H1 (cell line): ENCODE results near the gene SNX27. TPM values are rescaled to one million over a fixed set of nuclear protein-coding genes. Genes with fewer than 3 reads are reported as not detected.

Source experiments
- CTCF ChIA-PET: fragments of 300-600 bp; sonication (Branson Sonifier 250); formaldehyde crosslinking; loops from one replicate; lab custom pipeline; 2021; ENCODE audit not compliant: partially characterized antibody; lab: Charles Lee
- POLR2A ChIA-PET: fragments of 300-600 bp; sonication (Branson Sonifier 250); formaldehyde crosslinking; loops from one replicate; lab custom pipeline; 2021; ENCODE audit warnings: inconsistent platforms; ENCODE audit not compliant: partially characterized antibody; lab: Charles Lee
- DNase-seq, 2 experiments: peaks; one replicate each; pipeline versions ENCODE4 v3.0.0 to v3.0.0-alpha.2; 2010 to 2022; ENCODE audit warnings: low spot score in 2 of 2, low read depth in 1 of 2, mixed read lengths in 1 of 2
- FAIRE-seq: peaks from 2 replicates; lab custom pipeline; 2011; peaks lifted over from hg19 to GRCh38; lab: Jason Lieb, UNC
- H2AFZ ChIP-seq: 2 replicates; pipeline ENCODE4 v1.8.1; 2012; ENCODE audit warnings: low read length, inconsistent platforms
- H2AK5ac ChIP-seq: 2 replicates; pipeline ENCODE4 v1.6.1; 2013; ENCODE audit warnings: low read depth, low read length
- H2BK120ac ChIP-seq: replicated peaks from 2 replicates; pipeline ENCODE3; 2013; ENCODE audit warnings: low read depth, low read length, inconsistent platforms
- H2BK12ac ChIP-seq: 2 replicates; pipeline ENCODE4 v1.6.1; 2013; ENCODE audit warnings: low read depth, low read length
- H2BK15ac ChIP-seq: 2 replicates; pipeline ENCODE4 v1.6.1; 2013; ENCODE audit warnings: low read length
- H2BK20ac ChIP-seq: 2 replicates; pipeline ENCODE4 v1.6.1; 2013; ENCODE audit warnings: low read length
- H2BK5ac ChIP-seq: 2 replicates; pipeline ENCODE4 v1.6.1; 2013; ENCODE audit warnings: low read depth, low read length
- H3K14ac ChIP-seq: 2 replicates; pipeline ENCODE4 v1.6.1; 2013; ENCODE audit warnings: inconsistent platforms; ENCODE audit not compliant: insufficient read length
- H3K18ac ChIP-seq: 2 replicates; pipeline ENCODE4 v1.6.1; 2013; ENCODE audit warnings: low read length; ENCODE audit errors: extremely low read depth
- H3K23ac ChIP-seq: 2 replicates; pipeline ENCODE4 v1.6.1; 2013; ENCODE audit warnings: inconsistent platforms; ENCODE audit not compliant: insufficient read length
- H3K23me2 ChIP-seq: 2 replicates; pipeline ENCODE4 v1.6.1; 2013; ENCODE audit warnings: low read depth, low read length
- H3K27ac ChIP-seq: 2 replicates; pipeline ENCODE4 v1.6.1; 2011; ENCODE audit warnings: low read depth, low read length, inconsistent platforms
- H3K27me3 ChIP-seq, 4 experiments: replicated peaks in 1 of 4; 1 replicate in 1 of 4; 2 replicates in 3 of 4; pipeline versions ENCODE4 v1.6.1 to v1.8.1; 2011 to 2013; ENCODE audit warnings: low read length in 3 of 4, mild to moderate bottlenecking in 3 of 4, inconsistent platforms in 2 of 4, mixed read lengths in 2 of 4, moderate library complexity in 1 of 4; ENCODE audit not compliant: control insufficient read depth in 3 of 4, insufficient read depth in 3 of 4; ENCODE audit errors: extremely low read depth in 1 of 4
- H3K36me3 ChIP-seq, 4 experiments: 2 replicates each; pipeline versions ENCODE4 v1.6.1 to v1.8.1; 2011 to 2013; ENCODE audit warnings: mild to moderate bottlenecking in 4 of 4, low read length in 3 of 4, moderate library complexity in 2 of 4, control low read depth in 1 of 4, inconsistent platforms in 1 of 4; ENCODE audit not compliant: insufficient read depth in 4 of 4, control insufficient read depth in 2 of 4
- H3K4ac ChIP-seq: replicated peaks from 2 replicates; pipeline ENCODE3; 2013; ENCODE audit warnings: low read length, low read depth, mixed read lengths, inconsistent platforms; ENCODE audit not compliant: insufficient read length
- H3K4me1 ChIP-seq, 4 experiments: replicated peaks in 1 of 4; 1 replicate in 1 of 4; 2 replicates in 3 of 4; pipeline versions ENCODE4 v1.6.1 to v1.8.1; 2011 to 2013; ENCODE audit warnings: low read length in 3 of 4, inconsistent platforms in 2 of 4, mixed read lengths in 1 of 4; ENCODE audit not compliant: insufficient read depth in 4 of 4, control insufficient read depth in 3 of 4
- H3K4me2 ChIP-seq, 2 experiments: 2 replicates each; pipeline versions ENCODE4 v1.6.1 to v1.8.1; 2011 to 2013; ENCODE audit warnings: low read depth in 2 of 2, low read length in 2 of 2, control low read depth in 1 of 2, inconsistent platforms in 1 of 2, mild to moderate bottlenecking in 1 of 2; ENCODE audit not compliant: insufficient read depth in 1 of 2
- H3K4me3 ChIP-seq, 4 experiments: fragments of 200-600, 300-600 bp in 1 of 4; sonication (generic), shearing (Covaris generic), sonication (Bioruptor Twin) in 1 of 4; 2 replicates each; pipeline versions ENCODE4 v1.5.1 to v1.8.1; 2011 to 2016; ENCODE audit warnings: low read length in 4 of 4, low read depth in 3 of 4, control low read depth in 2 of 4, inconsistent platforms in 2 of 4, mild to moderate bottlenecking in 2 of 4, mixed read lengths in 1 of 4, moderate library complexity in 1 of 4; ENCODE audit not compliant: insufficient read depth in 2 of 4; ENCODE audit errors: extremely low read depth in 1 of 4
- H3K56ac ChIP-seq: replicated peaks from 2 replicates; pipeline ENCODE3; 2013; ENCODE audit warnings: low read depth, mild to moderate bottlenecking, mixed read lengths, low read length, inconsistent platforms; ENCODE audit not compliant: insufficient read length
- H3K79me1 ChIP-seq: 2 replicates; pipeline ENCODE4 v1.6.1; 2013; ENCODE audit warnings: low read depth, low read length, control low read depth
- H3K79me2 ChIP-seq, 2 experiments: 2 replicates each; pipeline versions ENCODE4 v1.6.1 to v1.8.1; 2012 to 2013; ENCODE audit warnings: low read length in 2 of 2, mild to moderate bottlenecking in 2 of 2, inconsistent platforms in 1 of 2; ENCODE audit not compliant: insufficient read depth in 2 of 2, control insufficient read depth in 1 of 2
- H3K9ac ChIP-seq, 4 experiments: replicated peaks in 1 of 4; 1 replicate in 1 of 4; 2 replicates in 3 of 4; pipeline versions ENCODE4 v1.6.1 to v1.8.1; 2011 to 2013; ENCODE audit warnings: low read depth in 3 of 4, low read length in 3 of 4, control low read depth in 2 of 4, mild to moderate bottlenecking in 2 of 4, moderate library complexity in 2 of 4, inconsistent platforms in 1 of 4; ENCODE audit errors: extremely low read depth in 1 of 4
- H3K9me3 ChIP-seq, 2 experiments: 2 replicates each; pipeline versions ENCODE4 v1.6.1 to v1.8.1; 2012 to 2013; ENCODE audit warnings: mild to moderate bottlenecking in 2 of 2, moderate library complexity in 2 of 2, control low read depth in 1 of 2, inconsistent platforms in 1 of 2, low read depth in 1 of 2, low read length in 1 of 2, mixed read lengths in 1 of 2; ENCODE audit not compliant: insufficient read depth in 2 of 2
- H4K20me1 ChIP-seq, 2 experiments: replicated peaks in 1 of 2; 2 replicates each; pipeline versions ENCODE3 to v1.8.1; 2011 to 2013; ENCODE audit warnings: inconsistent platforms in 2 of 2, low read length in 2 of 2, mild to moderate bottlenecking in 1 of 2; ENCODE audit not compliant: insufficient read depth in 2 of 2, control insufficient read depth in 1 of 2
- H4K5ac ChIP-seq: 2 replicates; pipeline ENCODE4 v1.6.1; 2013; ENCODE audit warnings: low read length, low read depth, mixed read lengths, inconsistent platforms; ENCODE audit not compliant: insufficient read length
- H4K8ac ChIP-seq: 2 replicates; pipeline ENCODE4 v1.8.0; 2013; ENCODE audit warnings: mild to moderate bottlenecking, moderate library complexity, low read length, inconsistent platforms; ENCODE audit not compliant: insufficient read depth; ENCODE audit errors: extremely low read depth
- H4K91ac ChIP-seq: replicated peaks from 2 replicates; pipeline ENCODE3; 2013; ENCODE audit warnings: low read length, mixed read lengths, inconsistent platforms; ENCODE audit not compliant: insufficient read length
- CBX5 ChIP-seq: fragments of 300-800, 300-1000 bp; sonication (generic); IDR thresholded peaks from 2 replicates; pipeline ENCODE4 v1.7.1; 2016; ENCODE audit warnings: antibody characterized with exemption, low read length, low read depth
- CTBP2 ChIP-seq: IDR thresholded peaks from 2 replicates; pipeline ENCODE4 v1.7.0; 2011; ENCODE audit warnings: borderline replicate concordance, mild to moderate bottlenecking, moderate library complexity, mixed read lengths, low read length; ENCODE audit not compliant: insufficient read depth, insufficient read length
- E2F6 ChIP-seq: IDR thresholded peaks from 2 replicates; pipeline ENCODE4 v1.6.1; 2012; ENCODE audit warnings: inconsistent platforms
- EZH2 ChIP-seq: fragments of 200-600 bp; sonication (generic); IDR thresholded peaks from 2 replicates; pipeline ENCODE4 v1.7.1; 2012; ENCODE audit warnings: low read depth, mild to moderate bottlenecking, moderate library complexity, low read length, inconsistent platforms; ENCODE audit not compliant: severe bottlenecking
- GTF2F1 ChIP-seq: IDR thresholded peaks from 2 replicates; pipeline ENCODE4 v1.6.1; 2012; ENCODE audit warnings: low read depth, low read length, improper control_type of control experiment, borderline replicate concordance
- KDM4A ChIP-seq: IDR thresholded peaks from one replicate; pipeline ENCODE4 v1.7.1; 2012; ENCODE audit warnings: low read depth, mild to moderate bottlenecking, moderate library complexity, low read length, inconsistent platforms; ENCODE audit not compliant: severe bottlenecking
- KDM5A ChIP-seq: fragments of 200-600 bp; IDR thresholded peaks from 2 replicates; pipeline ENCODE4 v1.7.1; 2012; ENCODE audit warnings: mild to moderate bottlenecking, low read length, inconsistent platforms, mixed read lengths
- NANOG ChIP-seq: IDR thresholded peaks from 2 replicates; pipeline ENCODE4 v1.6.1; 2011; ENCODE audit warnings: low read length, low read depth, mild to moderate bottlenecking, inconsistent platforms; ENCODE audit not compliant: insufficient read depth, poor library complexity, severe bottlenecking
- POU5F1 ChIP-seq: IDR thresholded peaks from 2 replicates; pipeline ENCODE4 v1.6.1; 2011; ENCODE audit warnings: low read depth, mild to moderate bottlenecking, low read length, moderate library complexity
- RAD21 ChIP-seq, 2 experiments: IDR thresholded peaks in 1 of 2; conservative IDR thresholded peaks in 1 of 2; 2 replicates each; pipeline ENCODE4 v1.6.1; 2011; ENCODE audit warnings: low read depth in 2 of 2, low read length in 2 of 2, improper control_type of control experiment in 1 of 2, inconsistent platforms in 1 of 2, mild to moderate bottlenecking in 1 of 2, moderate library complexity in 1 of 2
- RFX5 ChIP-seq: IDR thresholded peaks from 2 replicates; pipeline ENCODE4 v1.6.1; 2011; ENCODE audit warnings: low read depth, low read length, improper control_type of control experiment, borderline replicate concordance
- SIX5 ChIP-seq: IDR thresholded peaks from 2 replicates; pipeline ENCODE4 v1.6.1; 2011; ENCODE audit warnings: mild to moderate bottlenecking, low read depth, low read length
- TBP ChIP-seq: IDR thresholded peaks from 2 replicates; pipeline ENCODE4 v1.6.1; 2011; ENCODE audit warnings: low read depth, low read length, improper control_type of control experiment
- WGBS, 2 experiments: shearing (Covaris generic) in 1 of 2; methylation state at CpG; one replicate each; pipeline versions ENCODE4 v1.1.6 to v1.1.7; 2013 to 2015; ENCODE audit warnings: low lambda C conversion rate in 2 of 2, mixed read lengths in 2 of 2, inconsistent platforms in 1 of 2, low coverage in 1 of 2, missing lambda C conversion rate in 1 of 2; ENCODE audit not compliant: insufficient replicate concordance in 2 of 2, insufficient coverage in 1 of 2, insufficient read length in 1 of 2; ENCODE audit errors: extremely low coverage in 1 of 2, missing lambda C conversion rate in 1 of 2; 5-methylcytosine and 5-hydroxymethylcytosine counted together
- polyA plus RNA-seq, 7 experiments: library from polyadenylated mRNA; depleted of rRNA in 3 of 7; stranded (reverse) in 5 of 7; unstranded in 2 of 7; fragments of >200 nt in 5 of 7; fragments of 200-250 nt in 2 of 7; gene quantifications; 1 replicate in 5 of 7; 2 replicates in 1 of 7; 4 replicates in 1 of 7; pipeline versions ENCODE4 v1.2.1 to v1.2.3, GENCODE V29; 2011 to 2013; ENCODE audit warnings: missing spikeins in 2 of 7, mixed read lengths in 2 of 7
- total RNA-seq: library from RNA; stranded (reverse); fragmentation: NEBNext Ultra II Directional; extraction: Animal tissue kit (Norgen Biotek cat#: 25700); gene quantifications from 2 replicates; pipeline ENCODE4 v1.2.1, GENCODE V29; 2021

Gene SNX27
- total and polyA plus RNA-seq, 2 of the 8 experiments (the other 6 are each of a cell fraction or from before 2014, with no cell fraction given) = 23.4 to 65.4 TPM

GRCh38 chr1:151641229-151641628 lies 29.4 kb downstream of the SNX27 start:
- DNase-seq = no peak
- no peak overlapping the region for H4K91ac ChIP-seq
- peaks cover 0 to 2% of the 10 kb centered on the region in 2 experiments for H4K20me1 ChIP-seq
- no peak overlapping the region for H2BK20ac ChIP-seq
- CTCF ChIA-PET = interaction anchor here (0.6 to 1.0 kb wide), 4 partner anchors 39 to 474 kb away, joined by 3 to 4 read pairs (median 3); no protein-coding TSS in a partner anchor
- no peak overlapping the region for H4K5ac ChIP-seq
- H3K9me3 ChIP-seq = no peaks in the 10 kb centered on the region
- no peak overlapping the region for H3K4ac ChIP-seq
- no peak for FAIRE-seq
- H2BK120ac ChIP-seq = no peak overlapping the region
- no peaks in the 10 kb centered on the region for H3K4me1 ChIP-seq
- no peak overlapping the region for H3K18ac ChIP-seq
- no peak overlapping the region for H3K4me2 ChIP-seq
- H4K8ac ChIP-seq = no peak overlapping the region
- H3K36me3 ChIP-seq = no peaks in the 10 kb centered on the region
- WGBS, 2 experiments = 90% methylated on average over 1 of the region's 1 CpG; no CpG with 5 or more reads in 1 of the 2 experiments
- POLR2A ChIA-PET = interaction anchor here (1.3 kb wide), 1 partner anchor 38 kb away, joined by 3 read pairs; no protein-coding TSS in a partner anchor
- H2AFZ ChIP-seq = no peak overlapping the region
- no peak overlapping the region for H3K23ac ChIP-seq
- H3K79me2 ChIP-seq = peaks cover 0 to 38% of the 10 kb centered on the region in 2 experiments; a peak in 2 of 4 replicates
- no peak overlapping the region for H3K14ac ChIP-seq
- H3K27ac ChIP-seq = no peak overlapping the region
- no peaks in the 10 kb centered on the region for H3K27me3 ChIP-seq
- no peak overlapping the region for H3K56ac ChIP-seq
- H2BK5ac ChIP-seq = no peak overlapping the region
- no peak overlapping the region for H2BK15ac ChIP-seq
- H3K79me1 ChIP-seq = no peaks in the 10 kb centered on the region
- H3K4me3 ChIP-seq = no peak overlapping the region
- no peak overlapping the region for H2AK5ac ChIP-seq
- H2BK12ac ChIP-seq = no peak overlapping the region
- H3K9ac ChIP-seq = no peak overlapping the region
- no peaks in the 10 kb centered on the region for H3K23me2 ChIP-seq
- no peak for TF ChIP-seq CTBP2
- TF ChIP-seq TBP = no peak
- no peak for TF ChIP-seq RAD21 (IDR thresholded peaks at IDR 0.05 in 1 of 2, conservative IDR thresholded peaks at IDR 0.05 in 1 of 2; ENCODE audit: low read depth in 2 of 2, low read length in 2 of 2)
- TF ChIP-seq KDM5A = no peak
- TF ChIP-seq POU5F1 = no peak
- TF ChIP-seq NANOG = no peak
- TF ChIP-seq RFX5 = no peak
- TF ChIP-seq SIX5 = no peak
- no peak for TF ChIP-seq EZH2
- no peak for TF ChIP-seq GTF2F1
- no peak for TF ChIP-seq E2F6
- TF ChIP-seq KDM4A = no peak
- no peak for TF ChIP-seq CBX5
